Smooth muscle cell (in vitro differentiated cells): ENCODE results near the gene ERBIN. TPM values are rescaled to one million over a fixed set of nuclear protein-coding genes. Genes with fewer than 3 reads are reported as not detected.

Experiments
- DNase-seq: peaks from one replicate; lab custom pipeline; 2025; ENCODE audit not compliant: unreplicated experiment; lab: John Stamatoyannopoulos, UW
- H2AFZ ChIP-seq: fragments of 200-600 bp; sonication (generic); 2 replicates; pipeline ENCODE4 v1.6.0; 2016; ENCODE audit warnings: antibody characterized with exemption, low read depth, mild to moderate bottlenecking
- H3F3A ChIP-seq: fragments of 200-600 bp; sonication (generic); 2 replicates; pipeline ENCODE4 v1.6.0; 2017; ENCODE audit warnings: antibody characterized with exemption, low read depth
- H3K27ac ChIP-seq: fragments of 200-600 bp; sonication (generic); 2 replicates; pipeline ENCODE4 v1.5.1; 2016; ENCODE audit warnings: low read depth, mild to moderate bottlenecking
- H3K27me3 ChIP-seq: fragments of 200-600 bp; sonication (generic); 2 replicates; pipeline ENCODE4 v1.6.1; 2016; ENCODE audit warnings: low read depth, mild to moderate bottlenecking
- H3K36me3 ChIP-seq: fragments of 200-600 bp; sonication (generic); 2 replicates; pipeline ENCODE4 v1.5.1; 2016; ENCODE audit warnings: low read depth
- H3K4me1 ChIP-seq: fragments of 200-600 bp; sonication (generic); 2 replicates; pipeline ENCODE4 v1.5.1; 2016; ENCODE audit warnings: low read depth
- H3K4me2 ChIP-seq: fragments of 200-600 bp; sonication (generic); 2 replicates; pipeline ENCODE4 v1.6.0; 2016; ENCODE audit warnings: mild to moderate bottlenecking
- H3K4me3 ChIP-seq: fragments of 200-600 bp; sonication (generic); 2 replicates; pipeline ENCODE4 v1.5.1; 2016; ENCODE audit warnings: mild to moderate bottlenecking
- H3K79me2 ChIP-seq: fragments of 200-600 bp; sonication (generic); 2 replicates; pipeline ENCODE4 v1.6.0; 2016; ENCODE audit warnings: low read depth, mild to moderate bottlenecking
- H3K9ac ChIP-seq: fragments of 200-600 bp; sonication (generic); 2 replicates; pipeline ENCODE4 v1.6.0; 2016; ENCODE audit warnings: low read depth
- H3K9me3 ChIP-seq: fragments of 200-600 bp; sonication (generic); replicated peaks from 2 replicates; pipeline ENCODE4 v1.5.1; 2016; ENCODE audit warnings: low read depth
- H4K20me1 ChIP-seq: fragments of 200-600 bp; sonication (generic); 2 replicates; pipeline ENCODE4 v1.6.0; 2016; ENCODE audit warnings: low read depth
- WGBS: methylation state at CpG from one replicate; pipeline ENCODE4 v1.1.7; 2016; ENCODE audit warnings: low lambda C conversion rate; 5-methylcytosine and 5-hydroxymethylcytosine counted together
- polyA plus RNA-seq: library from polyadenylated mRNA; unstranded; fragments of >200 nt; fragmentation: Nextera tagmentation; extraction: Ambion mirVana; gene quantifications from 2 replicates; pipeline ENCODE4 v1.2.1, GENCODE V29; 2016
- total RNA-seq: library from RNA; depleted of rRNA; stranded (reverse); fragments of >200 nt; gene quantifications from 2 replicates; pipeline ENCODE4 v1.2.3, GENCODE V29; 2014
- TF ChIP-seq, protein P1 (sequence below): fragments of 200-600 bp; sonication (generic); IDR thresholded peaks from 2 replicates; pipeline ENCODE4 v1.5.1; 2017; ENCODE audit warnings: borderline replicate concordance, mild to moderate bottlenecking, antibody characterized with exemption; ENCODE audit not compliant: insufficient read depth, poor library complexity, severe bottlenecking

The ERBIN gene
- total and polyA plus RNA-seq, 2 experiments from 2014 or later, result 16.8 to 75.8 TPM

DNA sequence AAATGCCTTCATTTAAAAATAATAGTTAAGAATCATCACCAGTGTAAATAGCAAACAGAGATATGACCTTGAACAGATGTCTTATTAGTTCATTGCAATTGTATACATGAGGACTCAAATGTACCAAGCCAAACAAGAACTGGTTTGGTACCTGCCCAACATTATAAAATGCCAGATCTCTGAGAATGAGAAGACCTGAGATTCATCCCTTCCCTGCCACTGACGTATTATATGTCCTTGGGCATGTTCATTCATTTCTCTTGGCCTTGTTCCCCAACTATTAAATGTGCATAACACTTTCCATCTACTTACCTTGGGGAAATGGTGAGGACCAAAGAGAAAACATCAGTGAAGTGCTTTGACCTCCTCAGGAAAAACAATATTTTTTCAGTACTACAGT is 33.6 kb upstream of the ERBIN start:
- Histone ChIP-seq H3F3A (no peaks in the 10 kb centered on the region), H3K9ac (no peak overlapping the region), H3K36me3 (no peaks in the 10 kb centered on the region), H3K79me2 (no peaks in the 10 kb centered on the region), H4K20me1 (no peaks in the 10 kb centered on the region), H2AFZ (no peak overlapping the region), H3K9me3 (no peaks in the 10 kb centered on the region), H3K27ac (no peak overlapping the region), H3K27me3 (no peaks in the 10 kb centered on the region), H3K4me1 (no peaks in the 10 kb centered on the region), H3K4me3 (no peak overlapping the region), H3K4me2 (no peak overlapping the region)
- no peak for DNase-seq
- WGBS, result 89% methylated on average over 1 of the region's 1 CpG
- TF ChIP-seq, protein P1, sequence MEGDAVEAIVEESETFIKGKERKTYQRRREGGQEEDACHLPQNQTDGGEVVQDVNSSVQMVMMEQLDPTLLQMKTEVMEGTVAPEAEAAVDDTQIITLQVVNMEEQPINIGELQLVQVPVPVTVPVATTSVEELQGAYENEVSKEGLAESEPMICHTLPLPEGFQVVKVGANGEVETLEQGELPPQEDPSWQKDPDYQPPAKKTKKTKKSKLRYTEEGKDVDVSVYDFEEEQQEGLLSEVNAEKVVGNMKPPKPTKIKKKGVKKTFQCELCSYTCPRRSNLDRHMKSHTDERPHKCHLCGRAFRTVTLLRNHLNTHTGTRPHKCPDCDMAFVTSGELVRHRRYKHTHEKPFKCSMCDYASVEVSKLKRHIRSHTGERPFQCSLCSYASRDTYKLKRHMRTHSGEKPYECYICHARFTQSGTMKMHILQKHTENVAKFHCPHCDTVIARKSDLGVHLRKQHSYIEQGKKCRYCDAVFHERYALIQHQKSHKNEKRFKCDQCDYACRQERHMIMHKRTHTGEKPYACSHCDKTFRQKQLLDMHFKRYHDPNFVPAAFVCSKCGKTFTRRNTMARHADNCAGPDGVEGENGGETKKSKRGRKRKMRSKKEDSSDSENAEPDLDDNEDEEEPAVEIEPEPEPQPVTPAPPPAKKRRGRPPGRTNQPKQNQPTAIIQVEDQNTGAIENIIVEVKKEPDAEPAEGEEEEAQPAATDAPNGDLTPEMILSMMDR, result no peak

DNA sequence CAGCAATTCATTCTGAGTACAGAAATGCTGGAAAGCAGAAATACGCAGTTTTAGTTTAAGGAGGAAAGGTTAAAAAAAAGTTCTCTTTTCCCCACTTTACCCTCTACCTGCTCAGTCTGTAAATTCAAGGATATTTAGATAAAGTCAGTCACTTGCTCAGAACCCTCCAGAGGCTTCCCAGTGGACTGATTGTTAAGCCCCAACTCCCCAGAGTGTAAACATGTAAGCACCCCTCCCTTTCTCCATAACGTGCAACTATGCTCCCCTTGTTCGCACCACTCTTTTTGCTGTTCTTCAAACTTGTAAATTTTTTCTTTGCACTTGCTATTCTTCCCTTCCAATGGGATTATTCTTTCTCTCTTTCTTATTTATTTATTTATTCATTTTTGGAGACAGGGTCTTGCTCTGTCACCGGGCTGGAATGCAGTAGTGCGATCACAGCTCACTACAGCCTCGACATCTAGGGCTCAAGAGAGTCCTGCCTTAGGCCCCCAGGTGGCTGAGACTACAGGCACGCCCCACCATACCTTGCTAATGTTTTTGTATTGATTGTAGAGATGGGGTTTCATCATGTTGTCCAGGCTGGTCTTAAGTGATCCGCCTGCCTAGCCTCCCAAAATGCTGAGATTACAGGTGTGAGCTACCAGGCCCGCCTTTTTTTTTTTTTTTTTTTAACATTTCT is 32.5 kb upstream of the ERBIN start:
- WGBS, result 51% methylated on average over 9 of the region's 9 CpGs
- Histone ChIP-seq H3K27me3 (no peaks in the 10 kb centered on the region), H3K9me3 (no peaks in the 10 kb centered on the region), H3K4me1 (no peaks in the 10 kb centered on the region), H3K9ac (no peak overlapping the region), H3F3A (no peaks in the 10 kb centered on the region), H3K4me2 (no peak overlapping the region), H3K79me2 (no peaks in the 10 kb centered on the region), H2AFZ (no peak overlapping the region), H3K36me3 (no peaks in the 10 kb centered on the region), H3K4me3 (no peak overlapping the region), H3K27ac (no peak overlapping the region), H4K20me1 (no peaks in the 10 kb centered on the region)
- TF ChIP-seq, protein P1, result no peak
- DNase-seq, result no peak

GRCh38 chr5:65895891-65896290 is 30.5 kb upstream of the ERBIN start:
- H3K36me3 ChIP-seq, result no peaks in the 10 kb centered on the region
- H3K9ac ChIP-seq, result no peak overlapping the region
- H3K27ac ChIP-seq, result no peak overlapping the region
- no peaks in the 10 kb centered on the region for H4K20me1 ChIP-seq
- H2AFZ ChIP-seq, result no peak overlapping the region
- H3K4me3 ChIP-seq, result no peak overlapping the region
- H3K4me1 ChIP-seq, result no peaks in the 10 kb centered on the region
- no peaks in the 10 kb centered on the region for H3F3A ChIP-seq
- no peak overlapping the region for H3K4me2 ChIP-seq
- no peaks in the 10 kb centered on the region for H3K27me3 ChIP-seq
- H3K9me3 ChIP-seq, result no peaks in the 10 kb centered on the region
- no peak for DNase-seq
- 97% methylated on average over 3 of the region's 3 CpGs for WGBS
- TF ChIP-seq, protein P1, result no peak
- H3K79me2 ChIP-seq, result no peaks in the 10 kb centered on the region

- Histone ChIP-seq H3F3A (no peaks in the 10 kb centered on the region), H3K79me2 (no peaks in the 10 kb centered on the region), H3K4me2 (no peak overlapping the region), H3K4me3 (no peak overlapping the region), H3K4me1 (no peaks in the 10 kb centered on the region), H3K9ac (no peak overlapping the region), H3K9me3 (no peaks in the 10 kb centered on the region), H3K27me3 (no peaks in the 10 kb centered on the region), H3K27ac (no peak overlapping the region), H4K20me1 (no peaks in the 10 kb centered on the region), H3K36me3 (no peaks in the 10 kb centered on the region), H2AFZ (no peak overlapping the region)
- no peak for DNase-seq
- TF ChIP-seq, protein P1, result no peak
- WGBS, result 98% methylated on average over 2 of the region's 2 CpGs
Observed at GRCh38 chr5:65900746-65901145, 25.6 kb upstream of the ERBIN start.
